ENCODE measurements around the gene PKP4.

DNA sequence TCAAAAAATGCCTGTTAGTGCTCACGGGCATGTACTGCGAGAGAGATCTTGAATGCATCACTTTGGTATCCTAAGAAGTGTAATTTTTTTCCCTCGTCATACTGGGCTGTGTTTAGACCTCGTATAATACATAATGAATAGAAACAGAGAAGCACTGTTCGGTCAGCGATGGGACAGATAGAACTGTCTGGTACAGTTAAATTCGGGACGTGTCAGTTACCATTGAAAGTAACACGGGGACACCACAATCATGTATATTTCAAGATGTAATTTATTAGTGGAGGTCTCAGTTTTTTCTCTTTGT lies 1.8 kb downstream of the PKP4 start:
- no peak for TF ChIP-seq CHD2 (IDR thresholded peaks at IDR 0.05; ENCODE audit: low read length)
- TF ChIP-seq CTCF (IDR thresholded peaks at IDR 0.05; ENCODE audit: control extremely low read depth in 1 of 3, insufficient read depth in 1 of 3, low read depth in 1 of 3, low read length in 3 of 3), result no peak
- TF ChIP-seq, protein P1, sequence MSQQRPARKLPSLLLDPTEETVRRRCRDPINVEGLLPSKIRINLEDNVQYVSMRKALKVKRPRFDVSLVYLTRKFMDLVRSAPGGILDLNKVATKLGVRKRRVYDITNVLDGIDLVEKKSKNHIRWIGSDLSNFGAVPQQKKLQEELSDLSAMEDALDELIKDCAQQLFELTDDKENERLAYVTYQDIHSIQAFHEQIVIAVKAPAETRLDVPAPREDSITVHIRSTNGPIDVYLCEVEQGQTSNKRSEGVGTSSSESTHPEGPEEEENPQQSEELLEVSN (IDR thresholded peaks at IDR 0.05), result no peak
